A673 (cell line): ENCODE data around the gene FRK.

ENCODE experiments used
- CTCF ChIP-seq: fragments of 300-800, 200-600 bp; sonication (generic); conservative IDR thresholded peaks from 2 replicates; pipeline ENCODE4 v1.5.1; 2017; ENCODE audit warnings: low read depth, mild to moderate bottlenecking, antibody characterized with exemption, low read length, moderate library complexity, mixed read lengths
- EZH2 ChIP-seq: fragments of 200-600 bp; sonication (generic); IDR thresholded peaks from 2 replicates; pipeline ENCODE4 v1.6.1; 2017; ENCODE audit warnings: borderline replicate concordance, low read depth, mild to moderate bottlenecking, mixed read lengths, antibody characterized with exemption, low read length; ENCODE audit not compliant: poor library complexity, severe bottlenecking

GRCh38 chr6:116051244-116051643 is 9.4 kb downstream of the FRK start:
- TF ChIP-seq CTCF (no peak), EZH2 (no peak)
